SW480 (cell line): Measurements from ENCODE around the gene SFTPB.

Experiments used
- DNase-seq: peaks from one replicate; pipeline ENCODE4 v3.0.0-alpha.2; 2016; ENCODE audit warnings: low spot score

Gene SFTPB

GRCh38 chr2:85702172-85702571 lies 34.2 kb upstream of the SFTPB start:
- peak; percentile 86 for DNase-seq

GRCh38 chr2:85699325-85699724 lies 31.3 kb upstream of the SFTPB start:
- no peak for DNase-seq

- no peak for DNase-seq
These were observed 30.9 kb upstream of the SFTPB start for GRCh38 chr2:85698880-85699254.

GRCh38 chr2:85698184-85698879 lies 30.3 kb upstream of the SFTPB start:
- no peak for DNase-seq

GRCh38 chr2:85697716-85698115 lies 29.7 kb upstream of the SFTPB start:
- no peak for DNase-seq

- no peak for DNase-seq
These were observed 29.1 kb upstream of the SFTPB start for GRCh38 chr2:85697096-85697495.

- no peak for DNase-seq
These were observed 28.0 kb upstream of the SFTPB start for GRCh38 chr2:85695691-85696668.

- no peak for DNase-seq
These were observed 27.1 kb upstream of the SFTPB start for GRCh38 chr2:85695121-85695520.

GRCh38 chr2:85694052-85695025 lies 26.3 kb upstream of the SFTPB start, which contains the start of gene GNLY:
GNLY (plus strand) TSS chr2:85694358; CDS start chr2:85694419, 61 bp downstream.
- DNase-seq, result peak; percentile 57

- no peak for DNase-seq
These were observed 24.1 kb upstream of the SFTPB start for GRCh38 chr2:85692039-85692645.

GRCh38 chr2:85690932-85691331 lies 22.9 kb upstream of the SFTPB start:
- no peak for DNase-seq

GRCh38 chr2:85684806-85685205 lies 16.8 kb upstream of the SFTPB start:
- DNase-seq, result no peak

- DNase-seq, result no peak
These were observed 16.4 kb upstream of the SFTPB start for GRCh38 chr2:85684380-85684779.

- DNase-seq, result no peak
These were observed 14.4 kb upstream of the SFTPB start for GRCh38 chr2:85682378-85682777.

- no peak for DNase-seq
These were observed 13.8 kb upstream of the SFTPB start for GRCh38 chr2:85681776-85682175.

GRCh38 chr2:85681372-85681763 lies 13.4 kb upstream of the SFTPB start:
- DNase-seq, result peak; percentile 57

GRCh38 chr2:85680707-85681371 lies 12.8 kb upstream of the SFTPB start:
- DNase-seq, result peak; percentile 48

GRCh38 chr2:85678794-85679672 lies 11.0 kb upstream of the SFTPB start:
- peak; percentile 64 for DNase-seq

GRCh38 chr2:85678377-85678776 lies 10.4 kb upstream of the SFTPB start:
- no peak for DNase-seq
